GM12874 (cell line): ENCODE measurements around the gene ARID1B.

Experiments used
- CTCF ChIP-seq: IDR thresholded peaks from 2 replicates; pipeline ENCODE4 v1.5.1; 2011; ENCODE audit warnings: low read depth, mild to moderate bottlenecking, control low read depth, low read length, moderate library complexity; ENCODE audit not compliant: insufficient read depth

Gene ARID1B

GRCh38 chr6:157024745-157025144, 247.6 kb downstream of the ARID1B start:
- no peak for TF ChIP-seq CTCF

GRCh38 chr6:157025437-157025836, 248.3 kb downstream of the ARID1B start:
- no peak for TF ChIP-seq CTCF

- TF ChIP-seq CTCF: no peak
These were observed 253.0 kb downstream of the ARID1B start for GRCh38 chr6:157029980-157030690.

- no peak for TF ChIP-seq CTCF
These were observed 253.6 kb downstream of the ARID1B start for GRCh38 chr6:157030755-157031154.

- no peak for TF ChIP-seq CTCF
These were observed 255.7 kb downstream of the ARID1B start for GRCh38 chr6:157032923-157033322.

GRCh38 chr6:157033428-157034140, 256.4 kb downstream of the ARID1B start:
- no peak for TF ChIP-seq CTCF

GRCh38 chr6:157034436-157035230, 257.5 kb downstream of the ARID1B start:
- peak; percentile 42 for TF ChIP-seq CTCF
